Pancreas (tissue), 10 donors: ENCODE data around the gene IFT88. TPM values are rescaled to one million over a fixed set of nuclear protein-coding genes. Genes with fewer than 3 reads are reported as not detected.
A peak's percentile ranks its signal among the peaks of the same experiment; 100 is the strongest.

Experiments
- ATAC-seq, 4 donors: fragments of 200-7000 bp; cut with Tn5 transposase; one replicate each; pipeline versions ENCODE4 v1.8.0 to v1.9.1; 2020; ENCODE audit warnings: mild to moderate bottlenecking in 4 of 4, moderate library complexity in 4 of 4
- DNase-seq, 6 donors: peaks; one replicate each; pipeline ENCODE4 v3.0.0-alpha.2; 2020
- FAIRE-seq: peaks from 2 replicates; lab custom pipeline; 2012; peaks lifted over from hg19 to GRCh38; lab: Jason Lieb, UNC
- H3K27ac ChIP-seq, 4 donors: fragments of 200-600 bp; sonication (generic); 1 replicate in 3 of 4; 2 replicates in 1 of 4; pipeline versions ENCODE4 v1.5.0 to v1.8.0; 2020
- H3K27me3 ChIP-seq, 4 donors: fragments of 200-600 bp; one replicate each; pipeline ENCODE4 v1.8.0; 2021
- H3K36me3 ChIP-seq, 3 donors: fragments of 200-600 bp; sonication (generic) in 1 of 3; one replicate each; pipeline versions ENCODE4 v1.5.0 to v1.8.0; 2020 to 2021
- H3K4me1 ChIP-seq, 3 donors: fragments of 200-600 bp; one replicate each; pipeline ENCODE4 v1.8.0; 2021
- H3K4me3 ChIP-seq, 4 donors: fragments of 200-600 bp; sonication (generic) in 2 of 4; one replicate each; pipeline versions ENCODE4 v1.5.0 to v1.8.0; 2020 to 2021
- H3K9me3 ChIP-seq, 4 donors: fragments of 200-600 bp; one replicate each; pipeline ENCODE4 v1.8.0; 2021
- WGBS, 2 donors: extraction: QIAGEN DNeasy Blood & Tissue Kit; methylation state at CpG; one replicate each; pipeline ENCODE4 v1.1.7; 2013; 5-methylcytosine and 5-hydroxymethylcytosine counted together
- intact Hi-C, 3 donors: fragments of 100-400 bp; cut with DNase I; formaldehyde crosslinking; loops; one replicate each; pipeline versions ENCODE4 v1.11.1 to v1.14.2; 2022
- polyA plus RNA-seq, 2 donors: library from polyadenylated mRNA; stranded (reverse); fragments of 200-250 nt; gene quantifications; one replicate each; pipeline ENCODE4 v1.2.3, GENCODE V29; 2013
- total RNA-seq, 6 donors: library from RNA; stranded (reverse); fragmentation: NEBNext Ultra II Directional in 4 of 6; extraction: Animal tissue kit (Norgen Biotek cat#: 25700) in 4 of 6; gene quantifications; one replicate each; pipeline versions ENCODE4 v1.2.1 to v1.2.4, GENCODE V29; 2021 to 2023
- TF ChIP-seq, protein P1 (sequence below), 4 donors: fragments of 200-600 bp; sonication (generic) in 3 of 4; IDR thresholded peaks; one replicate each; pipeline versions ENCODE4 v1.5.0 to v1.8.0; 2021; ENCODE audit warnings: antibody characterized with exemption in 4 of 4
- donor health status: healthy with polysubstance abuse.
- donor health status: DM: no; HTN: no; CAD: no; lungs with moderate emphysema.
- donor health status: DM: no; HTN: no; CAD: no.
- donor health status: control.
- donor health status: control.
- donor health status: Bipolar disorder and iron deficiency.
- donor health status: DM: yes; HTN: yes; CAD: no.
- donor health status: DM: no; HTN: no; CAD: no.
- donor health status: DM: no; HTN: no; CAD: no.
- donor health status: DM: yes; HTN: yes; CAD: no.

The IFT88 gene, protein sequence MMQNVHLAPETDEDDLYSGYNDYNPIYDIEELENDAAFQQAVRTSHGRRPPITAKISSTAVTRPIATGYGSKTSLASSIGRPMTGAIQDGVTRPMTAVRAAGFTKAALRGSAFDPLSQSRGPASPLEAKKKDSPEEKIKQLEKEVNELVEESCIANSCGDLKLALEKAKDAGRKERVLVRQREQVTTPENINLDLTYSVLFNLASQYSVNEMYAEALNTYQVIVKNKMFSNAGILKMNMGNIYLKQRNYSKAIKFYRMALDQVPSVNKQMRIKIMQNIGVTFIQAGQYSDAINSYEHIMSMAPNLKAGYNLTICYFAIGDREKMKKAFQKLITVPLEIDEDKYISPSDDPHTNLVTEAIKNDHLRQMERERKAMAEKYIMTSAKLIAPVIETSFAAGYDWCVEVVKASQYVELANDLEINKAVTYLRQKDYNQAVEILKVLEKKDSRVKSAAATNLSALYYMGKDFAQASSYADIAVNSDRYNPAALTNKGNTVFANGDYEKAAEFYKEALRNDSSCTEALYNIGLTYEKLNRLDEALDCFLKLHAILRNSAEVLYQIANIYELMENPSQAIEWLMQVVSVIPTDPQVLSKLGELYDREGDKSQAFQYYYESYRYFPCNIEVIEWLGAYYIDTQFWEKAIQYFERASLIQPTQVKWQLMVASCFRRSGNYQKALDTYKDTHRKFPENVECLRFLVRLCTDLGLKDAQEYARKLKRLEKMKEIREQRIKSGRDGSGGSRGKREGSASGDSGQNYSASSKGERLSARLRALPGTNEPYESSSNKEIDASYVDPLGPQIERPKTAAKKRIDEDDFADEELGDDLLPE
- total RNA-seq (1 to 10 TPM; 4.7 to 7.8 (median 6.7) TPM), polyA plus RNA-seq (10 to 100 TPM in 1 of 2 donors, 1 to 10 TPM in 1; 7.9 to 16.0 TPM)

- peak; percentile 97 to 99 (median 98) for ATAC-seq
- peak; percentile 84 to 95 (median 88) for DNase-seq
- no peaks in the 10 kb centered on the region for H3K36me3 ChIP-seq
- intact Hi-C loops = no loop called here
- H3K27me3 ChIP-seq = no peaks in the 10 kb centered on the region
- peak within 1 kb of the TSS; percentile 79 to 89 (median 85) for H3K27ac ChIP-seq
- TF ChIP-seq, protein P1, sequence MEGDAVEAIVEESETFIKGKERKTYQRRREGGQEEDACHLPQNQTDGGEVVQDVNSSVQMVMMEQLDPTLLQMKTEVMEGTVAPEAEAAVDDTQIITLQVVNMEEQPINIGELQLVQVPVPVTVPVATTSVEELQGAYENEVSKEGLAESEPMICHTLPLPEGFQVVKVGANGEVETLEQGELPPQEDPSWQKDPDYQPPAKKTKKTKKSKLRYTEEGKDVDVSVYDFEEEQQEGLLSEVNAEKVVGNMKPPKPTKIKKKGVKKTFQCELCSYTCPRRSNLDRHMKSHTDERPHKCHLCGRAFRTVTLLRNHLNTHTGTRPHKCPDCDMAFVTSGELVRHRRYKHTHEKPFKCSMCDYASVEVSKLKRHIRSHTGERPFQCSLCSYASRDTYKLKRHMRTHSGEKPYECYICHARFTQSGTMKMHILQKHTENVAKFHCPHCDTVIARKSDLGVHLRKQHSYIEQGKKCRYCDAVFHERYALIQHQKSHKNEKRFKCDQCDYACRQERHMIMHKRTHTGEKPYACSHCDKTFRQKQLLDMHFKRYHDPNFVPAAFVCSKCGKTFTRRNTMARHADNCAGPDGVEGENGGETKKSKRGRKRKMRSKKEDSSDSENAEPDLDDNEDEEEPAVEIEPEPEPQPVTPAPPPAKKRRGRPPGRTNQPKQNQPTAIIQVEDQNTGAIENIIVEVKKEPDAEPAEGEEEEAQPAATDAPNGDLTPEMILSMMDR (IDR thresholded peaks at IDR 0.05) = no peak
- no peak for FAIRE-seq
- H3K9me3 ChIP-seq = no peaks in the 10 kb centered on the region
- H3K4me3 ChIP-seq = peak within 1 kb of the TSS; percentile 59 to 86 (median 60)
- WGBS, 2 donors = 1% methylated on average over 70 to 74 of the region's 74 CpGs
- peaks cover 0 to 4% (median 4%) of the 10 kb centered on the region in 3 donors for H3K4me1 ChIP-seq
These were observed at the start of gene IFT88 for GRCh38 chr13:20566898-20567874. Gene IFT88 (plus strand): TSS chr13:20567157. CDS start chr13:20574386, 7,229 bp downstream.

GRCh38 chr13:20518660-20519100 is 48.3 kb upstream of the IFT88 start:
- intact Hi-C loops = no loop called here
- FAIRE-seq (no peak), ATAC-seq (peak in 1 of 4 donors; percentile 8), DNase-seq (no peak)
- Histone ChIP-seq H3K4me3 (no peak overlapping the region), H3K27me3 (no peaks in the 10 kb centered on the region), H3K27ac (no peak overlapping the region), H3K9me3 (no peaks in the 10 kb centered on the region), H3K36me3 (no peaks in the 10 kb centered on the region), H3K4me1 (no peaks in the 10 kb centered on the region)
- TF ChIP-seq, protein P1 (IDR thresholded peaks at IDR 0.05) = no peak
- 78 to 81% methylated on average over 7 of the region's 7 CpGs for WGBS, 2 donors

GRCh38 chr13:20519875-20520274 is 47.1 kb upstream of the IFT88 start:
- TF ChIP-seq, protein P1 (IDR thresholded peaks at IDR 0.05) = no peak
- FAIRE-seq = no peak
- Histone ChIP-seq H3K27me3 (no peaks in the 10 kb centered on the region), H3K4me3 (no peak overlapping the region), H3K27ac (no peak overlapping the region), H3K36me3 (no peaks in the 10 kb centered on the region), H3K9me3 (no peaks in the 10 kb centered on the region), H3K4me1 (no peaks in the 10 kb centered on the region)
- 58 to 69% methylated on average over 1 of the region's 1 CpG for WGBS, 2 donors
- intact Hi-C loops = no loop called here
- ATAC-seq = no peak
- no peak for DNase-seq

GRCh38 chr13:20521364-20522115 is 45.4 kb upstream of the IFT88 start:
- intact Hi-C loops = no loop called here
- no peak overlapping the region for H3K27ac ChIP-seq
- H3K27me3 ChIP-seq = no peaks in the 10 kb centered on the region
- H3K4me3 ChIP-seq = no peak overlapping the region
- FAIRE-seq (no peak), ATAC-seq (no peak), DNase-seq (no peak)
- H3K9me3 ChIP-seq = no peaks in the 10 kb centered on the region
- WGBS, 2 donors = 89 to 96% methylated on average over 5 of the region's 5 CpGs
- TF ChIP-seq, protein P1 (IDR thresholded peaks at IDR 0.05) = no peak
- H3K4me1 ChIP-seq = peaks cover 0 to under 1% (median 0%) of the 10 kb centered on the region in 3 donors
- no peaks in the 10 kb centered on the region for H3K36me3 ChIP-seq
